Naive thymus-derived CD4-positive, alpha-beta T cell (primary cell): ENCODE measurements around the gene RBP4. TPM values are rescaled to one million over a fixed set of nuclear protein-coding genes. Genes with fewer than 3 reads are reported as not detected.

Source experiments
- ATAC-seq: fragments of 150-1000 bp; cut with Tn5 transposase; 2 replicates; pipeline ENCODE4 v1.10.0; 2021; ENCODE audit warnings: mild to moderate bottlenecking, moderate library complexity
- CTCF ChIA-PET: fragments of 350-600 bp; sonication (Branson Sonifier 250); formaldehyde crosslinking; loops from one replicate; lab custom pipeline; 2021; ENCODE audit warnings: antibody characterized with exemption; lab: Charles Lee
- POLR2A ChIA-PET: fragments of 350-600 bp; sonication (Branson Sonifier 250); formaldehyde crosslinking; loops from one replicate; lab custom pipeline; 2021; ENCODE audit warnings: antibody characterized with exemption, inconsistent platforms; lab: Charles Lee
- DNase-seq, 9 donors: peaks; one replicate each; pipeline versions ENCODE4 v3.0.0 to v3.0.0-alpha.2; 2020 to 2022; ENCODE audit warnings: mixed read lengths in 1 of 9
- H3K27ac ChIP-seq: one replicate; pipeline ENCODE4 v1.7.0; 2013; ENCODE audit warnings: mild to moderate bottlenecking, low read depth, low read length, moderate library complexity
- H3K27me3 ChIP-seq, 2 donors: one replicate each; pipeline ENCODE4 v1.7.0; 2013; ENCODE audit warnings: low read length in 2 of 2, mild to moderate bottlenecking in 2 of 2, moderate library complexity in 2 of 2; ENCODE audit not compliant: control insufficient read depth in 2 of 2, insufficient read depth in 2 of 2
- H3K36me3 ChIP-seq, 3 experiments: 1 replicate in 2 of 3; 2 replicates in 1 of 3; pipeline ENCODE4 v1.7.0; 2013; ENCODE audit warnings: low read length in 3 of 3, mild to moderate bottlenecking in 3 of 3, moderate library complexity in 1 of 3; ENCODE audit not compliant: insufficient read depth in 3 of 3, control insufficient read depth in 2 of 3
- H3K4me1 ChIP-seq, 2 donors: one replicate each; pipeline ENCODE4 v1.7.0; 2013; ENCODE audit warnings: low read length in 2 of 2, mild to moderate bottlenecking in 2 of 2, moderate library complexity in 1 of 2; ENCODE audit not compliant: control insufficient read depth in 2 of 2, insufficient read depth in 2 of 2
- H3K4me3 ChIP-seq: 2 replicates; pipeline ENCODE4 v1.7.0; 2013; ENCODE audit warnings: mild to moderate bottlenecking, low read length
- H3K9me3 ChIP-seq, 3 experiments: 1 replicate in 2 of 3; 2 replicates in 1 of 3; pipeline ENCODE4 v1.7.0; 2013; ENCODE audit warnings: low read length in 3 of 3; ENCODE audit not compliant: control insufficient read depth in 2 of 3
- H3K27ac Mint-ChIP-seq, 9 donors: one replicate each; pipeline ENCODE4 v1.8.0; 2020 to 2022; ENCODE audit warnings: mixed read lengths in 9 of 9, mild to moderate bottlenecking in 8 of 9, moderate library complexity in 5 of 9, inconsistent platforms in 2 of 9
- H3K27me3 Mint-ChIP-seq, 5 donors: one replicate each; pipeline ENCODE4 v1.8.0; 2021 to 2022; ENCODE audit warnings: mixed read lengths in 5 of 5, mild to moderate bottlenecking in 1 of 5
- H3K36me3 Mint-ChIP-seq, 5 donors: one replicate each; pipeline ENCODE4 v1.8.0; 2020 to 2022; ENCODE audit warnings: mixed read lengths in 5 of 5, mild to moderate bottlenecking in 3 of 5, inconsistent platforms in 1 of 5
- H3K4me1 Mint-ChIP-seq, 7 donors: one replicate each; pipeline ENCODE4 v1.8.0; 2020 to 2022; ENCODE audit warnings: mixed read lengths in 7 of 7, mild to moderate bottlenecking in 3 of 7, inconsistent platforms in 1 of 7
- H3K4me3 Mint-ChIP-seq, 10 donors: one replicate each; pipeline ENCODE4 v1.8.0; 2020 to 2022; ENCODE audit warnings: mild to moderate bottlenecking in 10 of 10, mixed read lengths in 10 of 10, moderate library complexity in 6 of 10, inconsistent platforms in 2 of 10
- H3K9me3 Mint-ChIP-seq, 11 donors: one replicate each; pipeline ENCODE4 v1.8.0; 2020 to 2022; ENCODE audit warnings: mixed read lengths in 11 of 11, mild to moderate bottlenecking in 4 of 11, inconsistent platforms in 1 of 11, moderate library complexity in 1 of 11
- intact Hi-C, 2 donors: fragments of 100-400 bp; cut with micrococcal nuclease; formaldehyde crosslinking; loops; one replicate each; pipeline ENCODE4 v1.15.1; 2023
- polyA plus RNA-seq, 2 donors: library from polyadenylated mRNA; unstranded; fragments of 300-500 nt; fragmentation: Illumina TruSeq; gene quantifications; one replicate each; pipeline ENCODE4 v1.2.3, GENCODE V29; 2021
- total RNA-seq, 6 experiments: library from RNA in 5 of 6; stranded (reverse) in 5 of 6; gene quantifications; 1 replicate in 5 of 6; 2 replicates in 1 of 6; pipeline ENCODE4 v1.2.3 and lab custom pipeline; 2021 to 2026

Gene RBP4
- total and polyA plus RNA-seq, 7 experiments from 2014 or later = not detected

DNA sequence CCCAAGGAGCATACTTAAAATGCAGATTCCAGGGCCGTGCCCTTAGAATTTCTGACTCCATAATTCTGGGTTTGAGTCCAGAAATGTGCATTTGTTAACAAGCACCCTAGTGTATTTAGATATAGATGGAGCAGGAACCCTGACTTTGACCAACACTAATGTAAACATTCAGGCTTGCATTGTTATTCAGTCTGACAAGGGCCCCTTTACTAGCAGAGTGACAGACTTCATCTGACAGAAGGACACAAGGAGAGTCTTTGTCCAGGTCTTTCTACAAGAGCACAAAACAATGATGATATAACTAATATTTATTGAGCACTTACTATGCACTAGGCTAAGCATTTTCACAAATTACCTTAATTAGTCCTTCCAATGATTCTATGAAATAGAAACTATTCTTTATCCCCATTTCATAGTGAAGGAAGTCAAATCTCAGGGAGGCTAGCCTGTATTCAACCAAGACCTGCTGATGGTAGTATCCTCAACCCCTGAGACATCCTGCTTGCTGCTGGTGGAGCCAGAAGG lies 3.9 kb downstream of the RBP4 start:
- Histone ChIP-seq H3K9me3 (no peaks in the 10 kb centered on the region), H3K27me3 (no peaks in the 10 kb centered on the region), H3K4me1 (no peaks in the 10 kb centered on the region), H3K36me3 (no peaks in the 10 kb centered on the region), H3K27ac (no peak overlapping the region), H3K4me3 (no peak overlapping the region)
- POLR2A ChIA-PET = no interaction called here
- no peak for ATAC-seq
- Mint-ChIP-seq H3K4me3 (no peak overlapping the region), H3K27me3 (peaks cover 16 to 31% (median 19%) of the 10 kb centered on the region in 5 donors), H3K36me3 (no peaks in the 10 kb centered on the region), H3K9me3 (no peaks in the 10 kb centered on the region), H3K27ac (no peak overlapping the region), H3K4me1 (peaks cover 0 to 12% (median 3%) of the 10 kb centered on the region in 7 donors)
- no peak for DNase-seq
- CTCF ChIA-PET = no interaction called here
- intact Hi-C loops = no loop called here

DNA sequence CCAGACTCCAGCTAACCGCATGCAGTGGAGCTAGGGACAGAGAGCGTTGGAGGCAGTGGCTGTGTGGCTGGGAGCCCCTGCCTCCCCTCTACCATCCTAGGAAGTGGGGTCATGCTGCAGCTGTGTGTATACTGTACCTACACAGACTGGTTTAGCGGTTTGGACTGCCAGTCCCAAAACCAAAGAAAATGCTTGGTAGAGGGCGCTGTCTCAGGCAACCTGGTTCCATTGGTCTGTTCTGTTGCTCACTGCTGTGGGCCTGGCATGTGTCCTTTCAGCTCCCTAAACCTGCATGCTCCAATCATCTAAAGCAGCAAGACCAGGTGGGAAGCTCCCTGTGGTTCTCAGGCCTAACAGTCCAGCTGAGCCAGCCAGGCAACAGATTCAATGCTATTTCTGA lies 4.5 kb downstream of the RBP4 start:
- POLR2A ChIA-PET = no interaction called here
- DNase-seq = no peak
- Mint-ChIP-seq H3K27ac (no peak overlapping the region), H3K9me3 (no peaks in the 10 kb centered on the region), H3K36me3 (no peaks in the 10 kb centered on the region), H3K4me1 (peaks cover 0 to 7% (median under 1%) of the 10 kb centered on the region in 7 donors), H3K4me3 (no peak overlapping the region), H3K27me3 (peaks cover 10 to 25% (median 13%) of the 10 kb centered on the region in 5 donors)
- ATAC-seq = no peak
- Histone ChIP-seq H3K9me3 (no peaks in the 10 kb centered on the region), H3K4me3 (no peak overlapping the region), H3K27ac (no peak overlapping the region), H3K27me3 (no peaks in the 10 kb centered on the region), H3K36me3 (no peaks in the 10 kb centered on the region), H3K4me1 (no peaks in the 10 kb centered on the region)
- CTCF ChIA-PET = no interaction called here
- intact Hi-C loops = no loop called here

DNA sequence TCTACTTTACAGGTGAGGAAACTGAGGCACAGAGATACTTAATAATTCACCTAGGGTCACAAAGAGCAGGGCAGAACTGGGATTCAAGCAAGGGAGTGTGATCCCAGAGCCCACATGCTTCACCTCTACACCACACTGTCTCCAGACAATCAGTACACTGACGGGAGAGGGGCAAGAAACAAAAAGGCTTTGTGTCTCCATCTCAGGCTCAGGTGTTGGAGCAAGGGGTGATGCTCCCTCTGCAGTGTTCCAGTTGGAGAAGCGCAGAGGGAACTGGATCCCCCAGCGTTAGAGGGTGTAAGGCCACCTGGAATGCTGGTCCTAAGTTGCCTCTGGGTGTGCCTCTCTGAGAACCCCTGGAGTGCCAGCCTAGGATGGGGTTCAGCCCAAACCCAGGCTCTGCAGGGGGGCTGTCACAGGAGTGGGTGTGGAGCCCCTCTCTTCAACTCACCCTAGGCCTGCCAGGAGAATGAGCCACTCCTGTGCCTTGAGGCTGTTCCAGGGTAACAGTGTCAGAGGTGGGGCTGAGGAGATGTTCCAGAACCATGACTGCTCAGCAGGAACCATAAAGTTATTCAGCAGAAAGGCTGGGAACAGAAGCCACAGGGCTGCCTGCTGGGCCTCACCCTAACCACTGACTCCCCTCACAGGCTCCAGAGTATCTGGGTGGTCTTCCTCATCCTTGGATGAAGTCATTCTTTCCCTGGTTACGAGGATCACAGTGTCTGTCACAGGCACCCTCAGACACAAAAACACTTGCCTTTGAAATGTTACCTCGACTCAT lies 5.5 kb downstream of the RBP4 start:
- Histone ChIP-seq H3K4me3 (no peak overlapping the region), H3K4me1 (no peaks in the 10 kb centered on the region), H3K9me3 (no peaks in the 10 kb centered on the region), H3K36me3 (no peaks in the 10 kb centered on the region), H3K27me3 (no peaks in the 10 kb centered on the region), H3K27ac (no peak overlapping the region)
- H3K36me3 Mint-ChIP-seq = no peaks in the 10 kb centered on the region
- no peak for DNase-seq
- H3K4me3 Mint-ChIP-seq = no peak overlapping the region
- CTCF ChIA-PET = no interaction called here
- no peak overlapping the region for H3K27ac Mint-ChIP-seq
- H3K9me3 Mint-ChIP-seq = no peaks in the 10 kb centered on the region
- intact Hi-C loops = no loop called here
- H3K4me1 Mint-ChIP-seq = peaks cover 0 to 6% (median 0%) of the 10 kb centered on the region in 7 donors
- no peak for ATAC-seq
- POLR2A ChIA-PET = no interaction called here
- peaks cover 10 to 23% (median 14%) of the 10 kb centered on the region in 5 donors for H3K27me3 Mint-ChIP-seq

DNA sequence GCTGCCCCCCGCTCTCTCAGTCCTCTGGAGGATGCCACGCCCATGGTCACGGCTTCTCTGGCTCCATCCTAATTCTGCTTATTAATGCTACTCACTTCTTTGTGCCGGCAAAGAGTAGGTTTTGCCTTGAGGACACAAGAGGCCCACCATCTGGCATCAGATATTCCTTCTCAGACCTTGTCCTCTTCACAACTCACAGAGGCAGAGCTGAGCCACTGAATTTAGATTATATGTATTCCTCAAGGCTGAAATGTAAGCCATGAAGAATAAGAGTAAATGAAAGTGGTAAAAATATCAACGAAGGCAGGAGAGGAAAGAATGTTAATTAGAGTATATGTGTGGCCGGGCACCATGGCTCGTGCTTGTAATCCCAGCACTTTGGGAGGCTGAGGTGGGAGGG lies 6.5 kb downstream of the RBP4 start:
- no peaks in the 10 kb centered on the region for H3K36me3 Mint-ChIP-seq
- Histone ChIP-seq H3K4me3 (no peak overlapping the region), H3K27me3 (no peaks in the 10 kb centered on the region), H3K4me1 (no peaks in the 10 kb centered on the region), H3K9me3 (no peaks in the 10 kb centered on the region), H3K36me3 (no peaks in the 10 kb centered on the region), H3K27ac (no peak overlapping the region)
- POLR2A ChIA-PET = no interaction called here
- H3K4me1 Mint-ChIP-seq = no peaks in the 10 kb centered on the region
- no peak overlapping the region for H3K27ac Mint-ChIP-seq
- H3K9me3 Mint-ChIP-seq = no peaks in the 10 kb centered on the region
- no peak overlapping the region for H3K4me3 Mint-ChIP-seq
- no peak for ATAC-seq
- intact Hi-C loops = no loop called here
- H3K27me3 Mint-ChIP-seq = peaks cover 4 to 13% (median 6%) of the 10 kb centered on the region in 5 donors
- CTCF ChIA-PET = no interaction called here
- DNase-seq = no peak

DNA sequence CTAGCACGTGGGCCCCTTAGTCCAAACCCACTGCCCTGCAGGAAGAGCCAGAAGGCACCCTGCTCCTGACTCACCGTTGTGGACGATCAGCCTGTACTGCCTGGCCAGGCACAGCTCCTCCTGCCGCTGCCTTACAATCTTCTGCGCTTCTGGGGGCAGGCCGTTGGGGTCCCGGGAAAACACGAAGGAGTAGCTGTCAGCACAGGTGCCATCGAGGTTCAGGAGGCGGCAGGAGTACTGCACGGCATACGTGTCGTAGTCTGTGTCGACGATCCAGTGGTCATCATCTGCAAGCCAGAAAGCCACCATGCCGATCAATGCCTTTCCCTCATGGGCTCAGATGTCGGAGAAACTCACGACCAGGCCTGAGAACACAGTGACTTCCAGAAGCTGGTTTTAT lies 7.3 kb downstream of the RBP4 start:
- H3K27me3 ChIP-seq = no peaks in the 10 kb centered on the region
- H3K27ac ChIP-seq = no peak overlapping the region
- ATAC-seq = no peak
- H3K36me3 ChIP-seq = no peaks in the 10 kb centered on the region
- no peak overlapping the region for H3K27ac Mint-ChIP-seq
- DNase-seq = no peak
- peaks cover 0 to 16% (median 3%) of the 10 kb centered on the region in 5 donors for H3K27me3 Mint-ChIP-seq
- H3K4me3 Mint-ChIP-seq = no peak overlapping the region
- no peaks in the 10 kb centered on the region for H3K4me1 Mint-ChIP-seq
- no peak overlapping the region for H3K4me3 ChIP-seq
- no peaks in the 10 kb centered on the region for H3K9me3 Mint-ChIP-seq
- H3K4me1 ChIP-seq = no peaks in the 10 kb centered on the region
- ChIA-PET CTCF (no interaction called here), POLR2A (no interaction called here)
- intact Hi-C loops = no loop called here
- H3K36me3 Mint-ChIP-seq = no peaks in the 10 kb centered on the region
- H3K9me3 ChIP-seq = no peaks in the 10 kb centered on the region

DNA sequence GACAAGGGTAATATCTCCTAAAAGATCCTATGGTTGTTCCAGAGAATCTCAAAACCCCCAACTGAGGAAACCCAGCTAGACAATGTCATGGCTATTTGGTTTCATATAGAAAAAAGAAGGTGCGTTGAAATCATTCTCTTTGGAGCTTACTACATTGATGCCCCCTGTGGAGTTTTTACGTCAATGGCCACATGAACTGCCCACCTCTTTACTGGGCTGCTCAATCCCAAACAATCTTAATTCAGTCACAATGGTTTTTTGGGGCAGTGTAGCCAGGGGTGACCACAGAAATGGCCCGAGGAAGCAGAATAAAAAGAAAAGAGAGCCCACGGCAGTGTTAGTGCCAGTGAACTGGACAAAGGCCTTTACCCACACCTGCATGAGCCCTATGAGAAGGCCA lies 7.8 kb downstream of the RBP4 start:
- H3K9me3 ChIP-seq = no peaks in the 10 kb centered on the region
- H3K27me3 ChIP-seq = no peaks in the 10 kb centered on the region
- Mint-ChIP-seq H3K27ac (no peak overlapping the region), H3K4me3 (no peak overlapping the region), H3K9me3 (no peaks in the 10 kb centered on the region), H3K4me1 (no peaks in the 10 kb centered on the region), H3K36me3 (no peaks in the 10 kb centered on the region), H3K27me3 (peaks cover 0 to 18% (median 4%) of the 10 kb centered on the region in 5 donors)
- H3K27ac ChIP-seq = no peak overlapping the region
- H3K4me1 ChIP-seq = no peaks in the 10 kb centered on the region
- no peaks in the 10 kb centered on the region for H3K36me3 ChIP-seq
- intact Hi-C loops = no loop called here
- H3K4me3 ChIP-seq = no peak overlapping the region
- ATAC-seq (no peak), DNase-seq (no peak)
- POLR2A ChIA-PET = no interaction called here
- CTCF ChIA-PET = no interaction called here
